DMS153 treated with DMSO at 0.1 percent for 48 hours (cell line): ENCODE results near the gene OR5K4.

Source experiments
- DNase-seq: peaks from one replicate; lab custom pipeline; 2025; ENCODE audit not compliant: unreplicated experiment; lab: John Stamatoyannopoulos, UW

OR5K4 gene, protein sequence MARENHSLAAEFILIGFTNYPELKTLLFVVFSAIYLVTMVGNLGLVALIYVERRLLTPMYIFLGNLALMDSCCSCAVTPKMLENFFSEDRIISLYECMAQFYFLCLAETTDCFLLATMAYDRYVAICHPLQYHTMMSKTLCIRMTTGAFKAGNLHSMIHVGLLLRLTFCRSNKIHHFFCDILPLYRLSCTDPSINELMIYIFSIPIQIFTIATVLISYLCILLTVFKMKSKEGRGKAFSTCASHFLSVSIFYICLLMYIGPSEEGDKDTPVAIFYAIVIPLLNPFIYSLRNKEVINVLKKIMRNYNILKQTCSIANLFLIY

DNA sequence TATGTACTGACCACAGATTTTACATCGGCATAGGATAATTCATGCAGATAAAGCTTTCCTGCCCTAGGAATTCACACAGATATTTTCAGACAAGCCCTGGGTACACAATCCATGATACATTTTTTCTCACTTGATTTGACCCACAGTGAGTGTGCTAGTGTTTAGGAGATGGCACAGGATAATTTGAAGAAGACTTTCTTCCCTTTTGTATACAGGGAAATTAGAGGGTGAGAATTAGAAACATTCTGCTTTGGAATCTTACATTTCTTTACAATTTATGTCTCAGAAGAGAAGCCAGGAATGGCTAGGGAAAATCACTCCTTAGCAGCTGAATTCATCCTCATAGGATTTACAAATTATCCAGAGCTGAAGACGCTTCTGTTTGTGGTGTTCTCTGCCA lies at the start of gene OR5K4:
TSS of gene OR5K4 (plus strand) at position 301 of the 400 bp plus-strand sequence. CDS start at position 301, 0 bp downstream.
- no peak for DNase-seq

DNA sequence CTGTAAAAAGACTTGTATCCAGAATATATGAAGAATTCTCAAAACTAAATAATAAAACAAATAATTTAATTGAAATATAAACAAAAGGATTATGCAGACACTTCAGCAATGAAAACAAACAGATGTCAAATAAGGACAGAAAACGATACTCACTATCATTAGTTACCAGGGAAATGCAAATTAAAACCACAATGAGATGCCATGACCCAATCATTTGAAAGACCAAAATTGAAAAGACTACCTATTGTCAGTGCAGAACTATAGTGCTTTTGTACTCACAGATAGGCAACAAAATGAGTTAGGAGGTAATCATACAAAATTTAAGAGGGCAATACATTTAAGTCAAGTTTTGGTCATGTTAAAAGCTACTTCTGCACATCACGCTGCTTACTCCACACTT lies 31.6 kb upstream of the OR5K4 start:
- no peak for DNase-seq

DNA sequence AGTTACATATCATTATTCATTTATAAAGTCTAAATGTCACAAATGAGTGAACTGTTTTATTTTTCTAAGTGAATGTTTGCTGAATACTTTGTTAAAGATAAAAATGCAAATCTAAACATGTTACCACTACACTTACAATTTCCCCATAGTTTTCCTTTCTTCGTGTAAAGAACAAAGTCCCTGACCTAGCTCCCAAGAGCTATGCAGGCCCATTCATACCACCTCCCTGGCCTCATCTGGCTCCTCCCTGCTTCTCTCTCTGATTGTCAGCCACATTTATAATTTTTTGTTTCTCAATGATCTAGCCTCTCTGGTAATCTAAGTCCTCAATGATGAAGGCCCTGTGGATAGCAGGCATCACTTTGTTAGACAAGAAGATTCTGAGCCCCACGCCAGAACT lies 31.0 kb upstream of the OR5K4 start:
- DNase-seq, result no peak

DNA sequence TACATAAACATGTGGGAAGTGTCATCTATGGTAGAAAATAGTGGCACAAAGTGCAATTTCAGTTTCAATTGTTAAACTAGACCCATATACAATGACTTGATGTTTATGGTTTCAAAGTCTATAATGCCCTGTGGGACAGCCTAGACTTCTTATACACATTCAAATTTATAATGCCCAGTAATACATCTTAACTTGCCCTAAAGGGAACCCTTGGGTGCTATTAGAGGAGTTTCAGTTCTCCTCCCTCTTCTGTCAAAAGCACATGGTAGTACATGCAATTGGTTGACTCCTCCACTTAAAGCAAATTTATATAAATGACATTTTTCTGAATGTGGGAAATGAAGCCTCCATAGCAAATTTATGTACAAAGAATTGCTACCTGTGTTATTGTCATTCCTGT lies 30.2 kb upstream of the OR5K4 start:
- no peak for DNase-seq

DNA sequence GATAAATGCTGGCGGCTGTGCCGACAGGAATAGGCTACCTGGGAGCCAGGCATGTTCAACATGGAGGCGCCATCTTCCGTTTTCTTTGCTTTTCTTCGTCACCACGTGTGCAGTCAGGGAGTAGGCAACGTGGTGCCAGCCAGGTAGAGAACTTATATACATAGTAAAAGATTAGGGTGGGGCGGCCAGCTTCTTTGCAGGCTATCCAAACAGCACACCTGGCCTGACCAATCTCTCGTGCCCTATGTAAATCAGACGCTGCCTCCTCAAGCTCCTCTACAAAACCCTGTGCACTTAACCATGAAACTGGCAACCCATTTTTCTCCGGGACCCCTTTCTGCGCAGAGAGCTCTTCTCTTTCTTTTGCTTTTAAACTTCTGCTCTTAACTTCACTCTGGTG lies 28.6 kb upstream of the OR5K4 start:
- no peak for DNase-seq

DNA sequence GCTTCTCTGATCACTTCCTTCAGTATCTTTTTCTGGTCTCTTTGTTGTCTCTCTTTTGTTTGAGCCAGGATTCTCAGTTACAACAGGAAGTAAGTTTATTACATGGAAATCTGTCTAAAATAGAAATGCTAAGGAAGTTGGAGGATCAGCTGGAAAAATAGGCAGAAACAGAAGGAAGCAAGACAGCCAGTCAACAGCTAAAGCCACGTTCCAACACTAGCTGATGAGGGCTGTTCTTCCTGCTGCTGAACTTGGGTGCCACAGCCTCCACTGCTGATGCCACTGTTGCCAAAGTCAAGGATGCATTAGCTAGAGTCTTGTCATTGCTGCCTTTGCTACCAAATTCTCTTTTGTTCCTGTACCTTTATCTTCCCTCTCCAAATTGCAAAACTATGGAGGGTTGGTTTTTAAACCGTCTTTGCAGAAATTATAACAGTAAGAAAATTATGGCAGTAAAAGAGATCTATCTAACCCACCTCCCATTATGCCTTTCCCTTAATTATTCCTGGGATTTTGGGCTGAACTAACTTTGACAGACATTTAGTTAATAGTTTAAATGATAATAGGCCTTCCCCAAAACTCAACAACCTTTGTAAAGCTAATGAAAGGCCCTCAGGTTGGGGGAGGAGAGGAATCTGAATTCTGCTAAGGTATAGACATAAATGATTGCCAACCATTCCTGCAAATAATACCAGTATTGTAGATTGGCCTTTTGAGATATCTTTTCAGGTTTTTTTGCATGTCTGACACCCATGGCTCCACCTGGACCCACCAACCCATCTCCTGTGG lies 27.4 kb upstream of the OR5K4 start:
- no peak for DNase-seq

DNA sequence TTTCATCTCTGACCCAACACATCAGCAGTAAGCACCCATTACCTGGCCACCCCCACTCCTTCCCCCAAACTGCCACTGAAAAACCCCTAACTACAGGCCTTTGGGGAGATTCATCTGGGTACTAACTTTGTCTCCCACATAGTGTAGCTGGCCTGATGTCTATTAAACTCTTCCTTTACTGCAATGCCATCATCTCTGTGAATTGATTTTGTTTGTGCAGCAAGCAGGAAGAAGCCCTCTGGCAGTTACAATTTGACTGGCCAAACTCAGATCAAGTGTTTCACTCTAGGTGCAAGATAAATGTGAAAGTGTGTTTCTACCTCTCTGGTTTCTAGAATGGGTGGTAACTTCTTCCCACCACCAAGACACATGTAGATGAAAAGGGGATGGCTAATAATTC lies 26.7 kb upstream of the OR5K4 start:
- DNase-seq, result no peak

DNA sequence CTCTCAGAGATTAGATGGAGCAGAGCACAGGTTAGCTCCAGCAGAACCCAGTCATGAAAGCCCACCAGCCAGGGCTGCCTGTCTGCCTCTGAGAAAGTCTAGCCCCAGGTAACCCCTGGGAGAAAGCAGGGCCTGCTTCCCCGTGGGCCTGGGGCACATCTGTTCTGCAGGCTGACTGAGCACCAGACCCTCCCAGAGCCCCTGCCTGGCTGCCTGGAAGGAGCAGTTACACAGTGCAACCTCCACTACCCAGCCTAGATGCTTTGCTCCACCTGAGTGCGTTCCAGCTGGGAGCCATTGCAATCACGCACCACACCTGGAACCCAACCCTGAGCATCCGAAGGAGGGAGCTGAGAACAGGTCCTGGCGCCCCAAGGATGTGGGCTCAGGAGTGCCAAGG lies 24.7 kb upstream of the OR5K4 start:
- no peak for DNase-seq

DNA sequence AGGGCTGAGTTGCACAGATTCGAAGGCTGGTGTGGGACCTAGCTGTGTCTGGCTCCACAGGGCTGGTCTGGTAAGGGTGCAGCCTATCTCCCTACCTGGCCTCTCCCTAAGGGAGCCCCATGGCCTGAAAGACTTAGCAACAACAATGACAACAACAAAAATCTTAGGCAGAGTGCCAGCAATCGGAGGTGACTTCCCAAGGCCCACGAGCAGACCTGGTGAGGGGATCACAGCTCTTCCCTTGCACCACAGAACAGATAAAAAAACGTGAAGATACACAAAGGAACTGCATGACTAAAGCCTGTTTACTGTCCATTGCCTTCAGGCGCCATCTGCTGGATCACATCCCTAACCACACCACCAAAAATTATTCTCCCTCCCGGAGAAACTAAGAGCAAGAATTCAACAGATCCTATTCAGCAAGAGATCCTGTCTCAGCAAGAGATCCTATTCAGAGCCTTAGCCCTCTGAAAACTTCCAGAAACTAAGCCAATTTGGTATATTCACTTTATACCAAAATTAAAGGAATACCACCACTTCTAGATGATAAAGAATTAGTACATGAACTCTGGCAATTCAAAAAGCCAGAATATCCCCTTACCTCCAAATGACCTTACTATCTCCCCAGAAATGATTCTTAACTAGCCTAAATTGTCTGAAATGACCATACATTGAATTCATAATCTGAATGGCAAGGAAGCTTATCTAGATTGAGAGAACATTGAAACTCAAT lies 24.1 kb upstream of the OR5K4 start:
- peak; percentile 21 for DNase-seq

DNA sequence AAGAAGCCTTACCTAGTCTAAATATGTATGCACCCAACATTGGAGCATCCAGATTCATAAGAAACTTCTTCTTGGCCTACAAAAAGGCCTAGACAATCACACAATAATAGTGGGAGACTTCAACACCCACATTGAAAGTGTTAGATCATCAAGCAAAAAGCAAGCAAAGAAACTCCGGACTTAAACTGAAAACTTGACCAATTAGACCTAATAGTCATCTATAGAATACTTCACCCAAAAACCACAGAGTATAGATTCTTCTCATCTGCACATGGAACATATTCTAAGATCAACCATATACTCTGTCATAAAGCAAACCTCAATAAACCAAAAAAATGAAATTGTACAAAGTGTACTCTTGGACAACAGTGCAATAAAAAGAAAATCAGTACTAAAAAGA lies 22.3 kb upstream of the OR5K4 start:
- DNase-seq, result no peak

DNA sequence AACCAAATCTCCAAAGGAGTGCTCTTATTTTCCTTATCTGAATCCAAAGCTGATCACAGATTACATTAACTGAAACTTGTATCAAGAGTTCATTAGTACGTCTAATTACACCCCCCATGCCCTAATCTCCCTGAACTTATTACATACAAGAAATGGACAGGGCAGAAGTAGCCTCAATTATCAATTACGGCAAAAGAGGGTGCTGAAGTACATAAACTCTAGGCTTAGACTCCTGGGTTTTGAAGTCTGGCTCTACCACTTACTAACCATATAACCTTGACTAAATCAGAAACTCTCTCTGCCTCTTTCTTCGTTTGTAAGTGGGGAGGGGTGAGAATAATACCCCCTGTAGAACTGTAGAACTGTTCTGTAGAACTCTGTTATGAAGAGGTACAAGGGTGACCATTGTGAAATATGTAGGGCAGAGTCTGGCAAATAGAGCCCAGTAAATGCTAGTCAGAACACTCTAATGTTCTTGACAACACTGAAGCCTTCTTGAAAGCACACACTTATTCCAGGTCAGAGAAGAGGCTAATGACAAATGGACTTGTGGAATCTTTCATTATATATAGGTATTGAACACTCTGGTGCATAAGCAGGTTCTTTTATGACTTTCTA lies 19.6 kb upstream of the OR5K4 start:
- no peak for DNase-seq

DNA sequence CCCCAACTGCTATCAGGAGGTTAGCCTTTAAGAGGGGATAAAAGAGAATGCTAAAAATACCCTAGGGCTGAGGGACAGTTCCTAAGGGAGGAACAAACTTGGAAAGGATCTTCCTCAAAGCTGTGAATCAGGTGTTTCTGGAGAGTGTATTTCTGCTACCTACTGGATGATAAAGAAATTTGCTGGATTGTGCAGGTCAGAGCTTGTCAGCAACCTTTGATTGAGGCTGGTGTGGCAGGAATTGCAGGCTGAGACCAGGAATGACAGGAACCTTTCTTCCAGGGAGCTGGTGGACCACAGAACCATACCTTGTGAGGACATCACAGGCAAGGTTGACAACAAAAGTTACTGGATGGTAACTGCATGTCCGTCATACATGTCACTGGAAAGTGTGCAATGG lies 14.6 kb upstream of the OR5K4 start:
- no peak for DNase-seq

DNA sequence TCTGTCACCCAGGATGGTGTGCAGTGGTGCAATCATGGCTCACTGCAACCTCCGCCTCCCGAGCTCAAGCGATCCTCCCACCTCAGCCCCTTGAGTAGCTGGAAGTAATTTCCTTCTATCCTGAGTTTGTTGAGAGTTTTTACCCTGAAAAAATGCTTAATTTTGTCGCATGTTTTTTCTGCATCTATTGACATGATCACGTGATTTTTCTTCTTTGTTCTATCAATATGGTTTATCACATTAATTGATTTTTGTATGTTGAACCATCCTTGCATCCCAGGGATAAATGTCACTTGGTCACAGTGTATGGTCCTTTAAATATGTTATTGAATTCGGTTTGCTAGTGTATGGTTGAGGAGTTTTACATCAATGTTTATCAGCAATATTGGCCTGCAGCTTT lies 11.9 kb upstream of the OR5K4 start:
- DNase-seq, result no peak

DNA sequence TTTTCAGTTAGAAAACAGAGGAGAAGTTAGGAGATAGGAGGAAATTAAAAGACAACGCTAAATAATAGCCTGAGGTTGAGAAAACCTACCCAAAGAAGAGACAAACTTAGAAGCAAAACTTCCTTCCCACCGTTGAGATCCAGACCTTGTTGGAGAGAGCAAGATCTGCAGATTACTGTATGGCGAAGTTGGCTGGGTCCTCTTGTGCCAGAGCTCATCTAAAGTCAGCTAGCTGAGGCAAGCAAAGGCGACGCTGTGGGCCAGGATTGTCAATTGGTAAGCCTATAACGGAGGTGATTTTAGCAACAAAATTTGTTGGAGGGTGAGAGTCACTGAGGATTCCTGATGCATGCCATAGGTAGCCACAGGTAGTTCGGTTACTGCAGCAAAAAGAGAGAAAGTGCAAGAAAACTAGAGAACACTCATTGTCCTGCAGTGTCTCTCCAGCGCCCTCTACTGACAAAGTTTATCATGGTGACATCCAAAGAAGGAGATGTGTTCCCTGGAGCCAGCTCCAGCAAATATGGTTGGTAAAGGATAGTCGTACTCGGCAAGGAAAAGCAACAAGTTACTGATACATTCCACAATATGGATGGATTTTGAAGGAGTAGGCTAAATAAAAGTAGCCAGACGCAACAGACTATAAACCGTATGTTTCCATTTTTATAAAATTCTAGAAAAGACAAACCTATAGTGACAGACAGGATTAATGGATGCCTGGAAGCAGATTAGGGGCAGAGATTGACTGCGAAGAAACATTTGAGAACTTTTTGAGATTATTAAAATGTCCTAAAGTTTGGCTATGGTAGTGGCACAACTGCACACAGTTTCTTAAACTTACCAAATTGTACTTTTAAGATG lies 9.8 kb upstream of the OR5K4 start:
- no peak for DNase-seq

DNA sequence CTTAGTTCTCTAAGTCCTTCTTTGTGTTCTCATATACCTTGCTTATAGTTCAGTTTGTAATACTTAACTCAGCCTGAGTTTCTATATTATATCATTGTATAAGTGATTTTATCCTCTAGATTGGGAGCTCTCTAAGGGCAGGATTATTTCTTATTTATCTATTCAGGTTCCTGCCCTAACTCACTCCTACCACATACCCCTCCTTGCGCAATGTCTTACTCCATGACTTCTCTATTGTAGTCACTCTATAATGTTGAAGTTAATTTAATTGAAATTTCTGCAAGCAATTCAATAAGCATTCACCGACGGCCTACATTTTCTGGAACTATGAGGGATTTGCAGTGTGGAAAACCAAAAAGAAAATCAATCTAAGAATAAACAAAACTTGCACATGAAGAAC lies 3.6 kb upstream of the OR5K4 start:
- no peak for DNase-seq

DNA sequence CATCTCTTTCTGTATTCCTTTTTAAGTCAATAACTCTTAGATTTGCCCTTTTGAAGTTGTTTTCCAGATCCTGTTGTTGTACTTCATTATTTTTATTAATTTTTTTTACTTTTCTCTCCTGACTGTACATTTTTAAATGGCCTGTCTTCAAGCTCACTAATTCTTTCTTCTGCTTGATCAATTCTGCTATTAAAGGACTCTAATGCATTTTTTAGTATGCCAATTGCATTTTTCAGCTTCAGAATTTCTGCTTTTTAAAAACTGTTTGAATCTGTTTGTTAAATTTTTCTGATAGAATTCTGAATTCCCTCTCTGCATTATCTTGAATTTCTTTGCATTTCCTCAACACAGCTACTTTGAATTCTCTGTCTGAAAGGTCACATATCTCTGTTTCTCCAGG lies 5.6 kb downstream of the OR5K4 start:
- no peak for DNase-seq

DNA sequence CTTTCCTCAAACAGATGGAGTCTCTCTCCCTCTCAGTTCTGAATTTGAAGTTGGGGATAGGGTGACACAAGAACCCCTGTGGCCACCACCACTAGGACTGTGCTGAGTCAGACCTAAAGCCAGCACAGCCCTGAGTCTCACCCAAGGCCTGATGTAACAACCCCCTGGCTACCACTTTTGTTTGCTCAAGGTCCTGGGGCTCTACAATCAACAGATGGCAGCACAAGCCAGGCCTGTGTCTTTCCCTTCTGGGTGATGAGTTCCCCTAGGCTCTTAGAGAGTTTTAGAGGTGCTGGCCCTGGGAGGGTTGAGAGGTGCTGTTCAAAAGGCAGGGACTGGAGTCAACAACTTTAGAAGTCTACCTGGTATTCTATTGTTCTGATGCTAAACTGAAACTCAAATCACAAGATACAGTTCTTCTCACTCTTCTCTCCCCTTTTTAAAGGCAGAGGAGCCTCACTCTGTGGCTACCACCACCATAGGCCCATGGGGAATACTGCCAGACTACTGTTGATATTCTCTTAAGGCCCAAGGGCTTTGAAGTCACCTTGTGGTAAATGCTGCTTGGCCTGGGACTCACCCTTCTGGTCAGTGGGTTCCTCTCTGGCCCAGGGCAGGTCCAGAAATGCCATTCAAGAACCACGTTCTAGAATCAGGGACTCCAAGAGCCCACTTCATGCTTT lies 6.5 kb downstream of the OR5K4 start:
- DNase-seq, result no peak

DNA sequence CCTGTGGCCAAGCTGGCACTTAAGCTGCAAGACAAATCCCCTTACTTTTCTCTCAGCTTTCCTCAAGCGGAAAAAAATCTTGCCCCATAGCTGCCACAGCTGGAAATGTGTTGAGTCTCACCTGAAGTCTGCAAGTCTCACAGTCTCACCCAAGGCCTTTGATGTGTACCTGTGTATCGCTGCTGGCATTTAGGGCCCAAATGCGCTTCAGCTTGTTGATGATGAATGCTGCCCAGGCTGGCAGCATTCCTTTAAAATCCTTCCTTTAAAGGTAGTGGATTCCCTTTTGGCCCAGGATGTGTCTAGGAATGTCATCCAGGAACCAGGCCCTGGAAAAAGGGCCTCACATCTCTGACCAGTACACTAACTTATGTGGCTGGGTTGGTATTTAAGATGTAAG lies 7.0 kb downstream of the OR5K4 start:
- DNase-seq, result no peak

DNA sequence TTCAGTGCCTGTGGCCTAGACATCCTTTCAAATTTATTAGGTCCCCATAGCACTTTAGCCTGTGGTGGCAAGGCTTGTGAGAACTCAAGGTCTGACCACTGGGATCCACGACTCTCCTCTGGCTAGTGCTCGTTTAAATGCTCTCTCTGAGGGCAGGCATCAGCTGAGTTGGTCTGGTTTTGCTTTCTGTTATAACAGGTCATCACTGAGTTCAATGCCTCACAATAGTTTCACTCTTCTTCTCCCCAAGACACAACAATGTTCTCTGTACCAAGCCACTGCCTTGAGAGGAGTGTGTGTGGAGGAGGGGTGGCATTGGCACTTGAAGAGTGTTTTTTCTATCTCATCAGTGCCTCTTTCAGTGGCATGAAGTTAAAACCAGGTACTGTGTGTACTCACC lies 7.6 kb downstream of the OR5K4 start:
- DNase-seq, result no peak
